ENCODE data around the gene PLTP. TPM values are rescaled to one million over a fixed set of nuclear protein-coding genes. Genes with fewer than 3 reads are reported as not detected.
"Not testable (repeated sequence)": the region's sequence is repeated elsewhere in the genome, so short reads cannot be mapped to it uniquely, and the experiment has no call there.

The PLTP gene
- total RNA-seq, 1 donor from 2014 or later, result 29.6 TPM

DNA sequence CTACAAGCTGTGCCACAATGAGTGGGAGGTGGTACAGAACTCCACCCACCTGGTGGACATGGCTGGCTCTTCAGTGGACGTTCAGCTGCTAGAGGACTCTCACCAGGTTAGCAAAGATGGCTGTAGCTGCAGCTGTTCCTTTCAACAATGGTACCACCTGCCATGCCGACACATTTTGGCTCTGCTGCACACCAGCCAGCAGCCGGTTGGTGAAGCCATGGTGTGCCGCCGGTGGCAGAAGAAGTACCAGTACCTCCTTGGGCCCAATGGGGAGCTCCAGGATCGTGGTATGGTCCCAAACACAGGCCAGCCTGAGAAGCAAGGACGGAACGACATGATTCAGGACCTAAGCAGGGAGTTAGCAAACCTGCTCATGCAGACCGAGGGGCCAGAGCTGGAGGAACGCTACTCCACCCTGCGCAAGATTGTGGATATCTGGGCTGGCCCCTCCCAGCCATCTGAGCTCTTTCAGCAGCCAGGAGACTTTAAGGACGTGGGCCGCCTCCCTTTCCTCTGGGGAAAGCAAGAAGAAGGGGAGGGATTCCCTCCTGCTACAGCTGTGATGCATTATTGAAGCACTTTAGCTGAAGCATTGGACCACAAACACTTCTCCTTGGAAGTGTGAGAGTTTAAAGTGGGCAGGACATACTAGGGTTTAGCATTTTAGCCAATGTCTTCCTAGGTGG, 33.7 kb downstream of the PLTP start:
- Mint-ChIP-seq H3K36me3 (ENCODE audit: insufficient read depth) (peaks cover 3% of the 10 kb centered on the region), H3K27me3 (no peaks in the 10 kb centered on the region), H3K9me3 (ENCODE audit: low read depth) (no peaks in the 10 kb centered on the region), H3K27ac (no peak overlapping the region), H3K4me3 (ENCODE audit: low read depth) (no peak overlapping the region), H3K4me1 (ENCODE audit: low read depth) (peaks cover 11% of the 10 kb centered on the region)
- DNase-seq (ENCODE audit: low spot score, unreplicated experiment), result no peak
- TF ChIP-seq, protein P1, sequence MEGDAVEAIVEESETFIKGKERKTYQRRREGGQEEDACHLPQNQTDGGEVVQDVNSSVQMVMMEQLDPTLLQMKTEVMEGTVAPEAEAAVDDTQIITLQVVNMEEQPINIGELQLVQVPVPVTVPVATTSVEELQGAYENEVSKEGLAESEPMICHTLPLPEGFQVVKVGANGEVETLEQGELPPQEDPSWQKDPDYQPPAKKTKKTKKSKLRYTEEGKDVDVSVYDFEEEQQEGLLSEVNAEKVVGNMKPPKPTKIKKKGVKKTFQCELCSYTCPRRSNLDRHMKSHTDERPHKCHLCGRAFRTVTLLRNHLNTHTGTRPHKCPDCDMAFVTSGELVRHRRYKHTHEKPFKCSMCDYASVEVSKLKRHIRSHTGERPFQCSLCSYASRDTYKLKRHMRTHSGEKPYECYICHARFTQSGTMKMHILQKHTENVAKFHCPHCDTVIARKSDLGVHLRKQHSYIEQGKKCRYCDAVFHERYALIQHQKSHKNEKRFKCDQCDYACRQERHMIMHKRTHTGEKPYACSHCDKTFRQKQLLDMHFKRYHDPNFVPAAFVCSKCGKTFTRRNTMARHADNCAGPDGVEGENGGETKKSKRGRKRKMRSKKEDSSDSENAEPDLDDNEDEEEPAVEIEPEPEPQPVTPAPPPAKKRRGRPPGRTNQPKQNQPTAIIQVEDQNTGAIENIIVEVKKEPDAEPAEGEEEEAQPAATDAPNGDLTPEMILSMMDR (IDR thresholded peaks at IDR 0.05; ENCODE audit: unreplicated experiment), result no peak

DNA sequence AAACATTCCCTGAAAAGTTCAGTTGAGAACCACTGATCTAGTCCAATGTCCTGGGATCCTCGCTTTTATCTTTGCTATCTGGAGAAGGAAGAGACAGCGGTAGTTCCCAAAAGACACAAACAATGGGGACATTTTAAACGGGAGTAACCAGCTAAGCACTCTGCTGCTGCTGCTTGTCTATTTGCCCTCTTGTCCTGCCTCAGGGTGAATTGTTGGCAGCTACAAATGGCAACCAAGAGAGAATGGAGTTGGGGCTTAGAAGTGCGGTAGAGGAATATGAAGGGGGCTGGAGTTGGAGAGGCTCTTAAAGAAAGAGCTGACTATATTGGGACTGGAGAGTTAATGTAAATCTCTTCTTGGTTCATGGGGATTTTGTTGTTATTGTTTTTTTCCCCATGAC, 37.4 kb downstream of the PLTP start:
- no peaks in the 10 kb centered on the region for H3K27me3 Mint-ChIP-seq
- H3K4me3 Mint-ChIP-seq (ENCODE audit: low read depth), result no peak overlapping the region
- TF ChIP-seq, protein P1 (IDR thresholded peaks at IDR 0.05; ENCODE audit: unreplicated experiment), result no peak
- DNase-seq (ENCODE audit: low spot score, unreplicated experiment), result no peak
- no peaks in the 10 kb centered on the region for H3K9me3 Mint-ChIP-seq (ENCODE audit: low read depth)
- H3K27ac Mint-ChIP-seq, result no peak overlapping the region
- no peaks in the 10 kb centered on the region for H3K4me1 Mint-ChIP-seq (ENCODE audit: low read depth)
- no peaks in the 10 kb centered on the region for H3K36me3 Mint-ChIP-seq (ENCODE audit: insufficient read depth)

DNA sequence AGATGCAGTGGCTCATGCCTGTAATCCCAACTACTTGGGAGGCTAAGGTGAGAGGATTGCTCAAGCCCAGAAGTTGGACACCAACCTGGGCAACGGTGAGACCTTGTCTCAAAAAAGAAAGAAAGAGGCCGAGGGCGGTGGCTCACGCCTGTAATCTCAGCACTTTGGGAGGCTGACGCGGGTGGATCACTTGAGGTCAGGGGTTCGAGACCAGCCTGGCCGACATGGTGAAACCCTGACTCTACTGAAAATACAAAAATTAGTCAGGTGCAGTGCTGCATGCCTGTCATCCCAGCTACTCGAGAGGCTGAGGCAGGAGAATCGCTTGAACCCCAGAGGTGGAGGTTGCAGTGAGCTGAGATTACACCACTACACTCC, 37.9 kb downstream of the PLTP start:
- not testable (repeated sequence) for H3K4me1 Mint-ChIP-seq (ENCODE audit: low read depth); H3K27me3 Mint-ChIP-seq; H3K9me3 Mint-ChIP-seq (ENCODE audit: low read depth); H3K27ac Mint-ChIP-seq; H3K4me3 Mint-ChIP-seq (ENCODE audit: low read depth); H3K36me3 Mint-ChIP-seq (ENCODE audit: insufficient read depth); DNase-seq (ENCODE audit: low spot score, unreplicated experiment)

DNA sequence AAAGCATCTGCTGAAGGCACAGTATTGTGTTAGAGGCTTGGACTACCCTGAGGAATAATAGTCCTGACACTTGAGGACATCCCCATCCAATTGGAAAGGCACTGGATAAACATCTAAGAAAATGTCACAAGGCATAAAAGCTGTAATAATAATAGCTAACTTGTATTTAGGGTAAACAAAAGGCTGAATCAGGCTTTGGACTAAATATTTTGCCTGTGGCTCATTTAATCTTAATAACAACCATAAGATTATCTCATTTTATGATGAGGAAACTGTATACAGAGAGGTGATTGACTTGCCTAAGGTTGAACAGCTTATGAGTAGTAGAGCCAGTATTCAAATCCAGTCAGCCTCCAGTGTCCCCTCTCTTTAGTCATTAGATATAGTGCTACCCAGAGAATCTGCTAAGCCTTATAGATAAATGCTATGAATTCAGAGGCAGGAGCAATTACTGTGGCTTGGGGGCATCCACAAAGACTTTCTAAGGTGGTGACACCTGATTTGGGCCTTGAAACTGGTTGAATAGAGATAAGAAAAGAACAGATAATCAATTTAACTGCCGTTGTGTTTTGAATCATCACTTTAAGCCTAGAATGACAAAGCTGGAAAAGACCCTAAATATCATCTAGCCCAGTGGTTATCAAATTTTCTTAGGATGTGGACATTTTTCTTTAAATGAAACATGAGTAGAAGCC, 38.4 kb downstream of the PLTP start:
- DNase-seq (ENCODE audit: low spot score, unreplicated experiment), result no peak

DNA sequence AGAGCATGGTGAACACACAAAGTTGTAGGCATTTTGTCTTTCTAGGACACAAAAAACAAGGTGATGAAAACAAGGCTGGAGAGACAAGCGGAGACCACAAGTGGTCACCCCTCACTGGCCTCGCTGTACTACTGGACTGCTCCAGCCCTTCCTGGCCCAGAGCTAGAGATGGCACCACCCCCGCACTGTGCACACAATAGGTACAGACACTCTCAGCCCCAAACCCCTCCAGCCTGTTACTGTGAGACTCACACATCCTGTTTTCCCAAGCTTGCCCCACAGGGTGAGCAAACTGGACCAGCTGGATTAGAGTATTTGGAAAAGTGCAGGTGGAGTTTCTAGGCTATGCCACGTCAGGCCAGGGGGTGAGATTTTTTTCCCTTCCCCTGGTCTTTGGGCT, 39.3 kb downstream of the PLTP start:
- no peak for DNase-seq (ENCODE audit: low spot score, unreplicated experiment)
- Mint-ChIP-seq H3K36me3 (ENCODE audit: insufficient read depth) (no peaks in the 10 kb centered on the region), H3K27ac (no peak overlapping the region), H3K4me1 (ENCODE audit: low read depth) (no peaks in the 10 kb centered on the region), H3K9me3 (ENCODE audit: low read depth) (no peaks in the 10 kb centered on the region), H3K27me3 (no peaks in the 10 kb centered on the region), H3K4me3 (ENCODE audit: low read depth) (no peak overlapping the region)
- TF ChIP-seq, protein P1 (IDR thresholded peaks at IDR 0.05; ENCODE audit: unreplicated experiment), result no peak

More for the DNA sequence above, 38.4 kb downstream of the PLTP start:
- Mint-ChIP-seq H3K9me3 (ENCODE audit: low read depth) (no peaks in the 10 kb centered on the region), H3K36me3 (ENCODE audit: insufficient read depth) (no peaks in the 10 kb centered on the region), H3K27me3 (no peaks in the 10 kb centered on the region), H3K27ac (no peak overlapping the region), H3K4me3 (ENCODE audit: low read depth) (no peak overlapping the region), H3K4me1 (ENCODE audit: low read depth) (no peaks in the 10 kb centered on the region)
- TF ChIP-seq, protein P1 (IDR thresholded peaks at IDR 0.05; ENCODE audit: unreplicated experiment), result no peak

DNA sequence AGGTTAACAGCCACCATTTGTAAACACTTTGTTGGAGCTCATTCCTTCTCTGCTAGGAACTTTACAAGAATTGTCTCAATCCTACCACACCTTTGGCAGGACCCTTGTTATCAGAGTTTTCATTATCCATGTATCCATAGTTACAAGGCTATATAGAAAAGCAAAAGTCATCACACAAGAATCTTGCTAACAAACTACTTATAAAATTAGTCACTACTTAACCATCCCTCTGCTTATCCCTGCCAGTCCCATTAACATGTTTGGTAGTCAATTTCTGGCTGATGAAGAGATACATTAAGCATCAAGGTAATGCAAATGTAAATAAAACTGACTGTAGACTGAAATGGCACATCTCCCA, 44.2 kb downstream of the PLTP start:
- TF ChIP-seq, protein P1 (IDR thresholded peaks at IDR 0.05; ENCODE audit: unreplicated experiment), result no peak
- Mint-ChIP-seq H3K36me3 (ENCODE audit: insufficient read depth) (peaks cover 1% of the 10 kb centered on the region), H3K27ac (no peak overlapping the region), H3K27me3 (no peaks in the 10 kb centered on the region), H3K9me3 (ENCODE audit: low read depth) (no peaks in the 10 kb centered on the region), H3K4me1 (ENCODE audit: low read depth) (no peaks in the 10 kb centered on the region), H3K4me3 (ENCODE audit: low read depth) (no peak overlapping the region)
- no peak for DNase-seq (ENCODE audit: low spot score, unreplicated experiment)

All from progenitor cell of endocrine pancreas (in vitro differentiated cells).